GM12878 (cell line): Measurements from ENCODE around the gene DOCK2.

ENCODE experiments used
- ATF2 ChIP-seq: IDR thresholded peaks from 2 replicates; pipeline ENCODE4 v1.6.1; 2012; ENCODE audit warnings: low read length, inconsistent platforms
- CTCF ChIP-seq, 3 experiments: IDR thresholded peaks in 2 of 3; conservative IDR thresholded peaks in 1 of 3; 2 replicates each; pipeline ENCODE4 v1.5.1; 2011; ENCODE audit warnings: low read depth in 3 of 3, low read length in 3 of 3, mild to moderate bottlenecking in 3 of 3, control low read depth in 2 of 3, moderate library complexity in 2 of 3, inconsistent platforms in 1 of 3, mixed read lengths in 1 of 3; ENCODE audit not compliant: control insufficient read depth in 2 of 3, insufficient read depth in 1 of 3; ENCODE audit errors: extremely low read depth in 1 of 3
- FOXM1 ChIP-seq: IDR thresholded peaks from 2 replicates; pipeline ENCODE4 v1.6.1; 2012; ENCODE audit warnings: low read depth, mild to moderate bottlenecking, inconsistent platforms, low read length, moderate library complexity
- HDAC6 ChIP-seq: fragments of 200-600 bp; sonication (generic); IDR thresholded peaks from one replicate; pipeline ENCODE4 v1.8.0; 2017; ENCODE audit warnings: antibody characterized with exemption; ENCODE audit not compliant: unreplicated experiment
- MYC ChIP-seq: IDR thresholded peaks from 2 replicates; pipeline ENCODE4 v1.6.1; 2011; ENCODE audit warnings: mild to moderate bottlenecking, low read length, moderate library complexity, inconsistent platforms; ENCODE audit not compliant: insufficient read depth, insufficient replicate concordance, insufficient read length, severe bottlenecking
- RELA ChIP-seq: fragments of 450-650 bp; IDR thresholded peaks from 2 replicates; pipeline ENCODE4 v1.8.0; 2014; ENCODE audit warnings: borderline replicate concordance; ENCODE audit not compliant: partially characterized antibody
- REST ChIP-seq: IDR thresholded peaks from 2 replicates; pipeline ENCODE4 v1.6.1; 2012; ENCODE audit warnings: mild to moderate bottlenecking, low read depth, low read length
- SKIL ChIP-seq: fragments of 450-650 bp; IDR thresholded peaks from 2 replicates; pipeline ENCODE4 v1.6.1; 2017; ENCODE audit warnings: mild to moderate bottlenecking, low read depth, inconsistent platforms; ENCODE audit not compliant: poor library complexity, severe bottlenecking
- SREBF2 ChIP-seq: IDR thresholded peaks from 2 replicates; pipeline ENCODE4 v1.6.1; 2012; ENCODE audit warnings: mild to moderate bottlenecking, low read length
- STAT1 ChIP-seq: fragments of 450-650 bp; conservative IDR thresholded peaks from 2 replicates; pipeline ENCODE4 v1.6.1; 2014; ENCODE audit warnings: antibody characterized with exemption, mild to moderate bottlenecking
- TARDBP ChIP-seq: IDR thresholded peaks from 2 replicates; pipeline ENCODE4 v1.6.1; 2016; ENCODE audit warnings: borderline replicate concordance
- ZBTB33 ChIP-seq: fragments of 450-650 bp; IDR thresholded peaks from 2 replicates; pipeline ENCODE4 v1.6.1; 2017; ENCODE audit warnings: mild to moderate bottlenecking

- TF ChIP-seq CTCF (IDR thresholded peaks at IDR 0.05 in 2 of 3, conservative IDR thresholded peaks at IDR 0.05 in 1 of 3; ENCODE audit: control insufficient read depth in 2 of 3, extremely low read depth in 1 of 3, insufficient read depth in 1 of 3, low read depth in 3 of 3, low read length in 3 of 3), result no peak
- TF ChIP-seq REST, result no peak
- no peak for TF ChIP-seq RELA
- TF ChIP-seq ZBTB33, result no peak
- no peak for TF ChIP-seq STAT1
- no peak for TF ChIP-seq SKIL
- no peak for TF ChIP-seq TARDBP
- TF ChIP-seq MYC, result no peak
- TF ChIP-seq SREBF2, result no peak
- TF ChIP-seq ATF2, result no peak
- TF ChIP-seq HDAC6, result no peak
- TF ChIP-seq FOXM1, result no peak
Observed at GRCh38 chr5:170126061-170126460, 489.0 kb downstream of the DOCK2 start.
